HUES48 (cell line): Measurements from ENCODE around the gene ZBTB49.

ENCODE experiments used
- H3K27ac ChIP-seq: one replicate; pipeline ENCODE4 v1.7.0; 2013; ENCODE audit warnings: low read depth, low read length, inconsistent platforms
- H3K27me3 ChIP-seq: 2 replicates; pipeline ENCODE4 v1.6.1; 2013; ENCODE audit warnings: mild to moderate bottlenecking, low read length; ENCODE audit not compliant: control insufficient read depth, insufficient read depth
- H3K36me3 ChIP-seq: 2 replicates; pipeline ENCODE4 v1.6.1; 2013; ENCODE audit warnings: low read length; ENCODE audit not compliant: control insufficient read depth, insufficient read depth
- H3K4me1 ChIP-seq: 2 replicates; pipeline ENCODE4 v1.6.1; 2013; ENCODE audit warnings: mild to moderate bottlenecking, low read length; ENCODE audit not compliant: control insufficient read depth, insufficient read depth
- H3K4me3 ChIP-seq: 2 replicates; pipeline ENCODE4 v1.5.1; 2013; ENCODE audit warnings: mild to moderate bottlenecking, low read depth, low read length
- H3K9ac ChIP-seq: 2 replicates; pipeline ENCODE4 v1.6.1; 2013; ENCODE audit warnings: mild to moderate bottlenecking, low read depth, low read length, moderate library complexity
- H3K9me3 ChIP-seq: 2 replicates; pipeline ENCODE4 v1.6.1; 2013; ENCODE audit warnings: low read length; ENCODE audit not compliant: control insufficient read depth, insufficient read depth

The ZBTB49 gene

GRCh38 chr4:4358093-4358854 lies 68.2 kb downstream of the ZBTB49 start:
- H3K27me3 ChIP-seq: no peaks in the 10 kb centered on the region; the same call in 1 of the 2 replicates
- no peaks in the 10 kb centered on the region for H3K9me3 ChIP-seq
- no peaks in the 10 kb centered on the region for H3K36me3 ChIP-seq
- H3K4me1 ChIP-seq: no peaks in the 10 kb centered on the region; the same call in 1 of the 2 replicates
- H3K9ac ChIP-seq: no peak overlapping the region
- H3K27ac ChIP-seq: no peak overlapping the region
- no peak overlapping the region for H3K4me3 ChIP-seq

GRCh38 chr4:4361883-4362282 lies 71.8 kb downstream of the ZBTB49 start:
- Histone ChIP-seq H3K27ac (no peak overlapping the region), H3K27me3 (no peaks in the 10 kb centered on the region), H3K9me3 (no peaks in the 10 kb centered on the region), H3K9ac (no peak overlapping the region), H3K36me3 (no peaks in the 10 kb centered on the region), H3K4me3 (no peak overlapping the region), H3K4me1 (no peaks in the 10 kb centered on the region; the same call in 1 of the 2 replicates)

GRCh38 chr4:4362991-4363697 lies 73.1 kb downstream of the ZBTB49 start:
- H3K4me1 ChIP-seq: no peaks in the 10 kb centered on the region; the same call in 1 of the 2 replicates
- no peak overlapping the region for H3K27ac ChIP-seq
- H3K27me3 ChIP-seq: no peaks in the 10 kb centered on the region
- no peak overlapping the region for H3K9ac ChIP-seq
- no peaks in the 10 kb centered on the region for H3K9me3 ChIP-seq
- H3K36me3 ChIP-seq: no peaks in the 10 kb centered on the region
- no peak overlapping the region for H3K4me3 ChIP-seq

GRCh38 chr4:4364061-4364460 lies 74.0 kb downstream of the ZBTB49 start:
- no peaks in the 10 kb centered on the region for H3K4me1 ChIP-seq

GRCh38 chr4:4364486-4365208 lies 74.6 kb downstream of the ZBTB49 start:
- Histone ChIP-seq H3K27me3 (no peaks in the 10 kb centered on the region), H3K9me3 (no peaks in the 10 kb centered on the region), H3K36me3 (no peaks in the 10 kb centered on the region), H3K4me1 (no peaks in the 10 kb centered on the region), H3K9ac (no peak overlapping the region), H3K4me3 (no peak overlapping the region), H3K27ac (no peak overlapping the region)

More at GRCh38 chr4:4364061-4364460, 74.0 kb downstream of the ZBTB49 start:
- no peak overlapping the region for H3K27ac ChIP-seq
- no peak overlapping the region for H3K4me3 ChIP-seq
- no peaks in the 10 kb centered on the region for H3K36me3 ChIP-seq
- H3K27me3 ChIP-seq: no peaks in the 10 kb centered on the region
- no peak overlapping the region for H3K9ac ChIP-seq
- H3K9me3 ChIP-seq: no peaks in the 10 kb centered on the region

- H3K36me3 ChIP-seq: no peaks in the 10 kb centered on the region
- no peaks in the 10 kb centered on the region for H3K9me3 ChIP-seq
- H3K4me3 ChIP-seq: no peak overlapping the region
- no peaks in the 10 kb centered on the region for H3K27me3 ChIP-seq
- no peaks in the 10 kb centered on the region for H3K4me1 ChIP-seq
- H3K27ac ChIP-seq: no peak overlapping the region
- H3K9ac ChIP-seq: no peak overlapping the region
Measured at GRCh38 chr4:4368809-4369580, 78.9 kb downstream of the ZBTB49 start.
